Measurements from ENCODE around the gene SCN9A.
A peak's percentile ranks its signal among the peaks of the same experiment; 100 is the strongest.
"Not testable (repeated sequence)": the region's sequence is repeated elsewhere in the genome, so short reads cannot be mapped to it uniquely, and the experiment has no call there.

The SCN9A gene

DNA sequence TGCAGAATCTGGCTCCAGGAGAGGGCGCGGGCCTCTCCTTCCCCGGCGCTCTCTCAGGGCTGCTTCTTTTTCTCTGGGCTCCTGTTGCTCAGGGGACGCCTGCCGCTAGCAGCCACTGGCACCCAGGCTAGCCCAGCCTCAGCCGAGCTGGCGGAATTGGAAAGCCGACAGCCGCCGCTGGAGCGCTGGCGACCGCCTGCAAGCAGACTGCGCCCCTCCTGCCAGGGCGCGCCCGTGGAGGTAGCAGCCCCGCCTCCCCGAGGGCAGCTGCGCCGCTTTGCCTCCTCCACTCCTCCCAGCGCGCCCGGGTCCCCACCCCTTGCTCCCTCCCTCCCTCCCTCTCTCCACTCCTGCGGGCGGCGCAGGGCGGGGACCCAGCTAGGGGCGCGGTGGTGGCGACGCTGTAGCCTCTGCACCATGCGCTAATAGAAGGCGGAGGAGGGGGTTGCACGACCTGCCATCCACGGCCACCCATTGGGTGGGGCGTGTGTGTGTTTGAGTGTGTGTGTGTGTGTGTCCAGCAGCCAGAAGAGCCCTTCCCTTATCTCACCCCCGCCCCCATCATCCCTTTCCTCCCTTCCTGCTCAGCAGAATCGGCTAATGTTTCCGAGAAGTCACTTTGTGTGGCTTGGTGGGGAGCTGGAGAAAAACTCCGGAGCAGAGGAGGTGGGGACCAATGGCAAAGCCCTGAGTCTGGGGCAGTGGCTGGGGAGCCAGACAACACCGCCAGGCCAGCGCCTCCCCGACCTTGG lies at the start of gene SCN9A:
Gene SCN9A, minus strand, starts transcription at position 209 of the 752 bp plus-strand sequence. CDS start 64,188 bp downstream, outside the sequence.
- Mint-ChIP-seq H3K4me3 (peak within 1 kb of the TSS; percentile 29), H3K27me3 (peaks cover 33% of the 10 kb centered on the region), H3K4me1 (peaks cover 7% of the 10 kb centered on the region), H3K27ac (no peak within 1 kb of the TSS), H3K9me3 (no peaks in the 10 kb centered on the region), H3K36me3 (no peaks in the 10 kb centered on the region)
- ATAC-seq, result peak; percentile 57

GRCh38 chr2:166424841-166425240 lies 49.1 kb upstream of the SCN9A start:
- H3K4me3 Mint-ChIP-seq, result no peak overlapping the region
- ATAC-seq, result no peak
- H3K27ac Mint-ChIP-seq, result no peak overlapping the region
- no peaks in the 10 kb centered on the region for H3K27me3 Mint-ChIP-seq
- H3K9me3 Mint-ChIP-seq, result no peaks in the 10 kb centered on the region
- H3K4me1 Mint-ChIP-seq, result no peaks in the 10 kb centered on the region
- H3K36me3 Mint-ChIP-seq, result no peaks in the 10 kb centered on the region

DNA sequence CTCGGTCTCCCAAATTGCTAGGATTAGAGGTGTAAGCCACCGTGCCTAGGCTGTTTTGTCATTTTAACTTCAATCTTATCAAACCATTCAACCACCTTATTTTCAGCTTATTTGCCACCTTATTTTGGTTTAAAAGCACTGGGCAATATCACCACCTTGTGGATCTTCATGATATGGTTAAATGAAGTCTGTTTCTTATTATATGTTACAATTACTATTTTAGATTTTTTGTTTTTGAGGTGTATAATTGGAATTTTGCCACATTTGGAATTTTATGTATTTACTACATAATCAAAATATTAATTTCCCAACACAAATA lies 43.8 kb upstream of the SCN9A start:
- no peak for ATAC-seq
- no peaks in the 10 kb centered on the region for H3K4me1 Mint-ChIP-seq
- no peak overlapping the region for H3K27ac Mint-ChIP-seq
- peaks cover 3% of the 10 kb centered on the region for H3K9me3 Mint-ChIP-seq
- H3K27me3 Mint-ChIP-seq, result no peaks in the 10 kb centered on the region
- no peak overlapping the region for H3K4me3 Mint-ChIP-seq
- no peaks in the 10 kb centered on the region for H3K36me3 Mint-ChIP-seq

- no peak overlapping the region for H3K4me3 Mint-ChIP-seq
- no peak overlapping the region for H3K27ac Mint-ChIP-seq
- no peaks in the 10 kb centered on the region for H3K4me1 Mint-ChIP-seq
- ATAC-seq, result no peak
- no peaks in the 10 kb centered on the region for H3K27me3 Mint-ChIP-seq
- H3K9me3 Mint-ChIP-seq, result peaks cover 3% of the 10 kb centered on the region
- no peaks in the 10 kb centered on the region for H3K36me3 Mint-ChIP-seq
These were observed 43.3 kb upstream of the SCN9A start for GRCh38 chr2:166418853-166419615.

DNA sequence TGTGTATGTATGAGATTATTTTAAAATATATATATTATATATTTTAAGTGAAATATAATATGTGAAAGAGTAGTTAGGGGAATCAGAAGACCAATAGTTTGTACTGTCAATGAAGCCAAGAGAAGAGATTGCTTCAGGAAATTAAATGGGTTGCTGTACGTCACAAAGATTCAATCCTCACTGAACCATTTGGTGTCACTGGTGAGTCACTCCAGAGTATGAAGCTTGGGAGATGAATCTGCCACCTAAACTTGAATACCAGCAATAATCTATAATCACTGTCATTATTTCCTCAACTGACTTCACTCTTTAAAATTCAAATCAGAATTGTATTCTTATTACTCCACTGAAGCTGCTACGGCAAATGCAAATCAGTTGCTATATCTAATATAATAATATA lies 41.9 kb upstream of the SCN9A start:
- Mint-ChIP-seq H3K36me3 (no peaks in the 10 kb centered on the region), H3K4me3 (no peak overlapping the region), H3K27ac (no peak overlapping the region), H3K4me1 (no peaks in the 10 kb centered on the region), H3K9me3 (peaks cover 3% of the 10 kb centered on the region), H3K27me3 (no peaks in the 10 kb centered on the region)
- ATAC-seq, result no peak

DNA sequence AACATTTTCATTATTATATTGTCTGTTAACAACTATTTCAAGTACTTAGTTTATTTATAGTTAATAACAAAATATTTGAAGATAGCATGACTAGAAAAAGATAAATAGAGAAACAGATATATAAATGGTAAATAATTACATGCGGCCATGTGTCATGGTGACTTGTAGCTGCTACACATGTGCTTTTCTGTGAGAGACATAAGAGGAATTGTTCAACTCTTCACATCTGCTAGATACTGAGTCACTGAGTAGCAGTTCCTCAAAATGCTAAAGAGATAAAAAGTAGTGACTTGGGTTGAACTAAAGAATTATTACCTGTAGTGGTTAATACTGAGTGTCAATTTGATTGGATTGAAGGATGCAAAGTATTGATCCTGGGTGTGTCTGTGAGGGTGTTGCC lies 37.5 kb upstream of the SCN9A start:
- Mint-ChIP-seq H3K4me1 (no peaks in the 10 kb centered on the region), H3K27me3 (no peaks in the 10 kb centered on the region), H3K9me3 (peaks cover under 1% of the 10 kb centered on the region), H3K36me3 (no peaks in the 10 kb centered on the region), H3K4me3 (no peak overlapping the region), H3K27ac (no peak overlapping the region)
- no peak for ATAC-seq

DNA sequence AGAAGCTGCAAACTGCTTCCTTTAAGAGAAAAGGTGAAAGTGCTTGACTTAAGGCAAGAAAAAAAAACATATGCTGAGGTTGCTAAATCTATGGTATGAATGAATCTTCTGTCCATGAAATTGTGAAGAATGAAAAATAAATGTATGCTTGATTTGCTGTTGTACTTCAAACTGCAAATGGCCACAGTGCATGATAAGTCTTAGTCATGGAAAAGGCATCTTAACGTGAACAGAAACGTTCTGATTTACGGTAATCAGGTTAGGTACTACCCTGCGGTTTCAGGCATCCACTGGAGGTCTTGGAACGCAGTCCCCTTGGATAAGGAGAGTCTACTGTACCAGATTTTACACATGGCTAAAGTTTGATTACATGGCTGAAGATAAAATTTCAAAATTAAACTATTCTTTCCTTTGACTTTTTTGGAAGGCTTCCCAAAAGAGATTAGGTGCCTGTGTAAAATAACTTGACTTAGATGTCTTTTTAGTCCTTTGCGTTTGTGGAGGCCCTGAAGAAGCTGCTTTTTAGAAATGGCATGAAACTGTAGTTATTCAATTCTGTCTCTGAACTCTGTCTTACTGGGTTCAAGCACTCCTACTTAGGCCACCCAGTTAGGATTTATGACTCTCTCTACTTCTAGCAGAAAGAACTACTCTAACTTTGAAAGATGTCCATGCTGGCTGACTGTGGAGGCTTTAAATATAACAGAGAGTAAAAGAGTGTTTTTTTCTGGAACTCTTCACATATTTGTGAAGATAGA lies 35.9 kb upstream of the SCN9A start:
- no peak for ATAC-seq
- no peaks in the 10 kb centered on the region for H3K36me3 Mint-ChIP-seq
- no peak overlapping the region for H3K4me3 Mint-ChIP-seq
- H3K4me1 Mint-ChIP-seq, result no peaks in the 10 kb centered on the region
- no peaks in the 10 kb centered on the region for H3K27me3 Mint-ChIP-seq
- no peak overlapping the region for H3K27ac Mint-ChIP-seq
- H3K9me3 Mint-ChIP-seq, result no peaks in the 10 kb centered on the region

GRCh38 chr2:166410828-166411472 lies 35.2 kb upstream of the SCN9A start:
- no peaks in the 10 kb centered on the region for H3K27me3 Mint-ChIP-seq

GRCh38 chr2:166407746-166408145 lies 32.0 kb upstream of the SCN9A start:
- H3K4me3 Mint-ChIP-seq, ATAC-seq, H3K36me3 Mint-ChIP-seq, H3K27ac Mint-ChIP-seq, H3K4me1 Mint-ChIP-seq, H3K9me3 Mint-ChIP-seq, H3K27me3 Mint-ChIP-seq: not testable (repeated sequence)

More at GRCh38 chr2:166410828-166411472, 35.2 kb upstream of the SCN9A start:
- H3K27ac Mint-ChIP-seq, result no peak overlapping the region
- no peak overlapping the region for H3K4me3 Mint-ChIP-seq
- H3K4me1 Mint-ChIP-seq, result no peaks in the 10 kb centered on the region
- no peaks in the 10 kb centered on the region for H3K9me3 Mint-ChIP-seq
- no peak for ATAC-seq
- no peaks in the 10 kb centered on the region for H3K36me3 Mint-ChIP-seq

DNA sequence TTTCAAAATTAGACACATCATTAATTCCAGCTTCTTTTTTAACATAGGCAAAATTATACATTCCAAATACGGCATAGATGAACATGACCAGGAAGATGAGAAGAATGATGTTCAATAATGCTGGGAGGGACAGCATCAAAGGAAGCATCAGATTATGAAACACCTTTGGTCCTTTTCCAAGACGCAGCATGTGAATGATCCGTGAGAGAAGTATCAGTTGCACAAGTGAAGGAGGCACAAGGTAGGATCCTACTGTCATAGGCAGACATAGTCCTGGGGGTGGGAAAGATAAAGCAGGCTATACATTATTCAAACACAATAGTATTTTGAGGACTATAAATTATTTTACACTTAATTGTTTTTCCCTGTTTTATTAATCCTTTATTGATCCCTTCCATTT lies 30.6 kb upstream of the SCN9A start:
- H3K4me1 Mint-ChIP-seq, result no peaks in the 10 kb centered on the region
- H3K27ac Mint-ChIP-seq, result no peak overlapping the region
- no peaks in the 10 kb centered on the region for H3K36me3 Mint-ChIP-seq
- no peak for ATAC-seq
- no peaks in the 10 kb centered on the region for H3K9me3 Mint-ChIP-seq
- H3K4me3 Mint-ChIP-seq, result no peak overlapping the region
- no peaks in the 10 kb centered on the region for H3K27me3 Mint-ChIP-seq

GRCh38 chr2:166405569-166405926 lies 29.8 kb upstream of the SCN9A start:
- Mint-ChIP-seq H3K9me3 (no peaks in the 10 kb centered on the region), H3K4me3 (no peak overlapping the region), H3K27ac (no peak overlapping the region), H3K36me3 (no peaks in the 10 kb centered on the region), H3K4me1 (no peaks in the 10 kb centered on the region), H3K27me3 (no peaks in the 10 kb centered on the region)
- ATAC-seq, result no peak

DNA sequence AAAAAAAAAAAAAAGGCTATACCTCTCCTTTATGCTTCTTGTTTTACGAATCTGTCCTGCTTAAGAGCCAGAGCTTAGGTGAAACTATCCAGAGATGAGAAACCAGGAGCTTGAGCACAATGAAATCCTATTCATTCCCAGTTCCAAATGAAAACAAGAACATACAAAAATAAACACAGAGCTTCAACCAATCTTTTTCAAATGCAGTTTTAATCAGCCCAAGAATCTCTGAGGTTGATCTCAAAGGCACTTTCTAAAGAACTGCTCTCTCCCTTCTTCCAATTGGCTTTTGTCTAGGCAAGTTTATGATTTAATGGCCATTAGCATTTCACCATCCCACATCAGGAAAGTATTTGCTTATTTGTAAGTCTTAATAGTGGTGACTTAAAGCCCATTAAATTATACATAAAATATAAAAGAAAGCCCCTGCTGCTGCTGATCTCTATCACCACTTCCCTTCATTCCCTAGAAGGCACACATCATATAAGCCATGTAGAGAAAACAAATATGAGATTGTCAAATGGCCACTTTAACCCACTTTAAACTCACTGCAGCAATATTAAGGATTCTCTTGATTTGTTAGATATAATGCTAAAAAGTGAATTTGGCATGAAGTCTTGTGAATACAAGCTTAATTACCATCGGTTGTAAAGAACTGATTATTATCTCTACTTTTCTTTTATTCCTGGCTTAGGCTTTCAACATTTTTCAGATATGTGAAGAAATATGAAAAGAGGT lies 29.3 kb upstream of the SCN9A start:
- Mint-ChIP-seq H3K4me3 (no peak overlapping the region), H3K36me3 (no peaks in the 10 kb centered on the region), H3K4me1 (no peaks in the 10 kb centered on the region)

GRCh38 chr2:166394245-166394644 lies 18.5 kb upstream of the SCN9A start:
- H3K27ac Mint-ChIP-seq, result no peak overlapping the region
- ATAC-seq, result no peak
- H3K9me3 Mint-ChIP-seq, result peaks cover 5% of the 10 kb centered on the region
- H3K27me3 Mint-ChIP-seq, result no peaks in the 10 kb centered on the region
- H3K4me1 Mint-ChIP-seq, result no peaks in the 10 kb centered on the region
- H3K4me3 Mint-ChIP-seq, result no peak overlapping the region
- no peaks in the 10 kb centered on the region for H3K36me3 Mint-ChIP-seq

More for the DNA sequence above, 29.3 kb upstream of the SCN9A start:
- no peaks in the 10 kb centered on the region for H3K27me3 Mint-ChIP-seq
- no peak overlapping the region for H3K27ac Mint-ChIP-seq
- H3K9me3 Mint-ChIP-seq, result no peaks in the 10 kb centered on the region
- no peak for ATAC-seq

GRCh38 chr2:166393008-166393407 lies 17.3 kb upstream of the SCN9A start:
- H3K27me3 Mint-ChIP-seq, result no peaks in the 10 kb centered on the region
- no peaks in the 10 kb centered on the region for H3K4me1 Mint-ChIP-seq
- peaks cover 5% of the 10 kb centered on the region for H3K9me3 Mint-ChIP-seq
- no peak overlapping the region for H3K4me3 Mint-ChIP-seq
- H3K27ac Mint-ChIP-seq, result no peak overlapping the region
- no peaks in the 10 kb centered on the region for H3K36me3 Mint-ChIP-seq
- ATAC-seq, result no peak

Measured in stimulated activated memory B cell treated with anti-CD40 and anti-IgM and Interleukin-4, amounts not matched to agents 10 μg/mL and 1 μg/mL and 100 μg/mL, for 72 hours (primary cell).